Stimulated activated CD4-positive, alpha-beta T cell treated with anti-CD3 and anti-CD28 coated beads, Interleukin-1b, Interleukin-23, amount 100 ng/mL, for 24 hours (primary cell): ENCODE measurements around the gene MIGA2.
"Not testable (repeated sequence)": the region's sequence is repeated elsewhere in the genome, so short reads cannot be mapped to it uniquely, and the experiment has no call there.

Experiments used
- DNase-seq, 4 experiments: peaks; one replicate each; pipeline ENCODE4 v3.0.0-alpha.2; 2020; ENCODE audit warnings: low read depth in 4 of 4, low spot score in 1 of 4

MIGA2 gene

GRCh38 chr9:129035838-129036237 is 588 bp upstream of the MIGA2 start:
- DNase-seq: not testable (repeated sequence)

GRCh38 chr9:129036923-129037766 is 719 bp downstream of the MIGA2 start:
- DNase-seq: no peak

- no peak for DNase-seq
Measured at GRCh38 chr9:129037767-129038098, 1.3 kb downstream of the MIGA2 start.

GRCh38 chr9:129038109-129038852 is 1.9 kb downstream of the MIGA2 start:
- DNase-seq: no peak

GRCh38 chr9:129040113-129040643 is 3.8 kb downstream of the MIGA2 start:
- DNase-seq: no peak

- no peak for DNase-seq
Measured at GRCh38 chr9:129042016-129042415, 5.6 kb downstream of the MIGA2 start.

GRCh38 chr9:129052592-129052991 is 16.2 kb downstream of the MIGA2 start:
- DNase-seq: no peak

- DNase-seq: no peak
Measured at GRCh38 chr9:129053020-129053419, 16.6 kb downstream of the MIGA2 start.

- no peak for DNase-seq
Measured at GRCh38 chr9:129054163-129054851, 17.9 kb downstream of the MIGA2 start.

- DNase-seq: no peak
Measured at GRCh38 chr9:129058965-129059795, 22.8 kb downstream of the MIGA2 start.

- no peak for DNase-seq
Measured at GRCh38 chr9:129059796-129060785, 23.7 kb downstream of the MIGA2 start.

GRCh38 chr9:129060991-129061390 is 24.6 kb downstream of the MIGA2 start:
- DNase-seq: no peak

GRCh38 chr9:129063061-129063460 is 26.6 kb downstream of the MIGA2 start:
- no peak for DNase-seq

GRCh38 chr9:129064499-129064908 is 28.1 kb downstream of the MIGA2 start:
- DNase-seq: no peak

- DNase-seq: no peak
Measured at GRCh38 chr9:129068110-129068509, 31.7 kb downstream of the MIGA2 start.

- peak in 2 of 4 experiments; percentile 10 to 30 for DNase-seq
Measured at GRCh38 chr9:129068990-129069861, 32.8 kb downstream of the MIGA2 start.

- DNase-seq: no peak
Measured at GRCh38 chr9:129069862-129070641, 33.6 kb downstream of the MIGA2 start.
